ENCODE data around the gene ANKRD55.
"Not testable (repeated sequence)": the region's sequence is repeated elsewhere in the genome, so short reads cannot be mapped to it uniquely, and the experiment has no call there.

ANKRD55 gene

GRCh38 chr5:56157191-56157621 is 75.9 kb downstream of the ANKRD55 start:
- not testable (repeated sequence) for H3K9me3 ChIP-seq (ENCODE audit: control insufficient read depth in 2 of 2, low read length in 2 of 2); H3K4me3 ChIP-seq (ENCODE audit: low read length in 2 of 2); H3K27me3 ChIP-seq (ENCODE audit: control insufficient read depth in 1 of 2, insufficient read depth in 2 of 2, low read length in 2 of 2); H3K27ac ChIP-seq (ENCODE audit: low read length); H3K4me1 ChIP-seq (ENCODE audit: control insufficient read depth, insufficient read depth, low read length); H3K9ac ChIP-seq (ENCODE audit: low read length in 2 of 2); H3K36me3 ChIP-seq (ENCODE audit: control insufficient read depth in 2 of 2, insufficient read depth in 2 of 2, low read length in 2 of 2)

DNA sequence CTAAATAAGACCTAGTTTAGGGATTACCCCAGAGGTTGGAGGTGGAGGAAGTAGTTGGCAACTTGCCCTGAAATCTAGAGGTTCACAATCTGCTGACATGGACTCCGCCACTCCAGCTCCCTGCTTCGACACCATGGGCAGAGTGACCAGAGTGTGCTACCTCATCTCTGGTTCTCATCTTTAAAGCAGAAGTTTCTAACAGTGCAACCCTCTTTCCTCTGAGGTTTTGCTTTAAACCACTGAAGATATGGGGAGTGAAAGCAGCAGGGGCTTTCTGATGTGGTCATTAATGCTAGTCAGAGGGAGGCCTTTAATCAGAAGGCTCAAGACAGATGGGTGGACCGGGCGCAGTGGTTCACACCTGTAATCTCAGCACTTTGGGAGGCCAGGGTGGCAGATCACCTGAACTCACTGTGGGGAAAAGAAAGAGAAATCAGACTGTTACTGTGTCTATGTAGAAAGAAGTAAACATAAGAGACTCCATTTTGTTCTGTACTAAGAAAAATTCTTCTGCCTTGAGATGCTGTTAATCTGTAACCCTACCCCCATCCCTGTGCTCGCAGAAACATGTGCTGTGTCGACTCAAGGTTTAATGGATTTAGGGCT is 76.4 kb downstream of the ANKRD55 start:
- H3K27me3 ChIP-seq (ENCODE audit: control insufficient read depth in 1 of 2, insufficient read depth in 2 of 2, low read length in 2 of 2); H3K9ac ChIP-seq (ENCODE audit: low read length in 2 of 2); H3K4me1 ChIP-seq (ENCODE audit: control insufficient read depth, insufficient read depth, low read length); H3K4me3 ChIP-seq (ENCODE audit: low read length in 2 of 2); H3K9me3 ChIP-seq (ENCODE audit: control insufficient read depth in 2 of 2, low read length in 2 of 2); H3K36me3 ChIP-seq (ENCODE audit: control insufficient read depth in 2 of 2, insufficient read depth in 2 of 2, low read length in 2 of 2); H3K27ac ChIP-seq (ENCODE audit: low read length): not testable (repeated sequence)

DNA sequence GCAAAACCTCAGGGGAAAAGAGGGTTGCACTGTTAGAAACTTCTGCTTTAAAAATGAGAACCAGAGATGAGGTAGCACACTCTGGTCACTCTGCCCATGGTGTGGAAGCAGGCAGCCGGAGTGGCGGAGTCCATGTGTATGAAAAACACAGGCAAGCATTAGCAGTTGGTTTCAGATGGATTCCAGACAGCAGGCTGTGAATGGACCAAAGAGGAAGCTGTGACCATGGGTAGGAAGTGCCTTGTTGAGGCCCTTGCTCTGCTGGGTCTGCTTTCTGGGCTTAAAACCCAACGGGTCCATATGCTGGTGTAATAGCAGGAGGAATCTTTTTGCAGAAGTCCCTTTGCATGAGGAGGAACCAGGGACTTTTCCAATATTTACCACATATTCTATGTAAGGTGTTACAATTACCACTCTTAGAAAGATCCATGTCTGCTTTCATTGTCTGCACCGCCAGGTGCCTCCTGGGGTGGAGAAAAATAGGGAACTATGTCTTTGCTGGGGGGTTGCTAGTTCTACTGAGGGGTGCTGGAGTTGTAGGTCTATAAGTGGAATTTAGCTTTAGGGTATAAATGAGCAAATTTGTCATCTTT is 77.0 kb downstream of the ANKRD55 start:
- H3K9ac ChIP-seq (ENCODE audit: low read length in 2 of 2) = no peak overlapping the region
- H3K27ac ChIP-seq (ENCODE audit: low read length) = no peak overlapping the region
- no peaks in the 10 kb centered on the region for H3K27me3 ChIP-seq (ENCODE audit: control insufficient read depth in 1 of 2, insufficient read depth in 2 of 2, low read length in 2 of 2)
- no peaks in the 10 kb centered on the region for H3K36me3 ChIP-seq (ENCODE audit: control insufficient read depth in 2 of 2, insufficient read depth in 2 of 2, low read length in 2 of 2)
- H3K4me1 ChIP-seq (ENCODE audit: control insufficient read depth, insufficient read depth, low read length) = no peaks in the 10 kb centered on the region
- H3K4me3 ChIP-seq (ENCODE audit: low read length in 2 of 2) = no peak overlapping the region
- no peaks in the 10 kb centered on the region for H3K9me3 ChIP-seq (ENCODE audit: control insufficient read depth in 2 of 2, low read length in 2 of 2)

- Histone ChIP-seq H3K9me3 (ENCODE audit: control insufficient read depth in 2 of 2, low read length in 2 of 2) (no peaks in the 10 kb centered on the region), H3K27me3 (ENCODE audit: control insufficient read depth in 1 of 2, insufficient read depth in 2 of 2, low read length in 2 of 2) (no peaks in the 10 kb centered on the region), H3K36me3 (ENCODE audit: control insufficient read depth in 2 of 2, insufficient read depth in 2 of 2, low read length in 2 of 2) (no peaks in the 10 kb centered on the region), H3K27ac (ENCODE audit: low read length) (no peak overlapping the region), H3K4me3 (ENCODE audit: low read length in 2 of 2) (no peak overlapping the region), H3K9ac (ENCODE audit: low read length in 2 of 2) (no peak overlapping the region), H3K4me1 (ENCODE audit: control insufficient read depth, insufficient read depth, low read length) (no peaks in the 10 kb centered on the region)
Measured at GRCh38 chr5:56154732-56155484, 78.2 kb downstream of the ANKRD55 start.

GRCh38 chr5:56152437-56152836 is 80.7 kb downstream of the ANKRD55 start:
- H3K9ac ChIP-seq (ENCODE audit: low read length in 2 of 2) = no peak overlapping the region
- H3K4me3 ChIP-seq (ENCODE audit: low read length in 2 of 2) = no peak overlapping the region
- no peak overlapping the region for H3K27ac ChIP-seq (ENCODE audit: low read length)
- no peaks in the 10 kb centered on the region for H3K9me3 ChIP-seq (ENCODE audit: control insufficient read depth in 2 of 2, low read length in 2 of 2)
- no peaks in the 10 kb centered on the region for H3K27me3 ChIP-seq (ENCODE audit: control insufficient read depth in 1 of 2, insufficient read depth in 2 of 2, low read length in 2 of 2)
- H3K36me3 ChIP-seq (ENCODE audit: control insufficient read depth in 2 of 2, insufficient read depth in 2 of 2, low read length in 2 of 2) = no peaks in the 10 kb centered on the region
- H3K4me1 ChIP-seq (ENCODE audit: control insufficient read depth, insufficient read depth, low read length) = no peaks in the 10 kb centered on the region

- not testable (repeated sequence) for H3K27me3 ChIP-seq (ENCODE audit: control insufficient read depth in 1 of 2, insufficient read depth in 2 of 2, low read length in 2 of 2); H3K4me1 ChIP-seq (ENCODE audit: control insufficient read depth, insufficient read depth, low read length); H3K9me3 ChIP-seq (ENCODE audit: control insufficient read depth in 2 of 2, low read length in 2 of 2); H3K9ac ChIP-seq (ENCODE audit: low read length in 2 of 2); H3K27ac ChIP-seq (ENCODE audit: low read length); H3K36me3 ChIP-seq (ENCODE audit: control insufficient read depth in 2 of 2, insufficient read depth in 2 of 2, low read length in 2 of 2); H3K4me3 ChIP-seq (ENCODE audit: low read length in 2 of 2)
Measured at GRCh38 chr5:56150756-56151155, 82.4 kb downstream of the ANKRD55 start.

GRCh38 chr5:56148453-56148971 is 84.6 kb downstream of the ANKRD55 start:
- H3K4me3 ChIP-seq (ENCODE audit: low read length in 2 of 2) = no peak overlapping the region
- H3K4me1 ChIP-seq (ENCODE audit: control insufficient read depth, insufficient read depth, low read length) = no peaks in the 10 kb centered on the region
- H3K9ac ChIP-seq (ENCODE audit: low read length in 2 of 2) = no peak overlapping the region
- no peaks in the 10 kb centered on the region for H3K9me3 ChIP-seq (ENCODE audit: control insufficient read depth in 2 of 2, low read length in 2 of 2)
- no peak overlapping the region for H3K27ac ChIP-seq (ENCODE audit: low read length)
- H3K27me3 ChIP-seq (ENCODE audit: control insufficient read depth in 1 of 2, insufficient read depth in 2 of 2, low read length in 2 of 2) = no peaks in the 10 kb centered on the region
- no peaks in the 10 kb centered on the region for H3K36me3 ChIP-seq (ENCODE audit: control insufficient read depth in 2 of 2, insufficient read depth in 2 of 2, low read length in 2 of 2)

DNA sequence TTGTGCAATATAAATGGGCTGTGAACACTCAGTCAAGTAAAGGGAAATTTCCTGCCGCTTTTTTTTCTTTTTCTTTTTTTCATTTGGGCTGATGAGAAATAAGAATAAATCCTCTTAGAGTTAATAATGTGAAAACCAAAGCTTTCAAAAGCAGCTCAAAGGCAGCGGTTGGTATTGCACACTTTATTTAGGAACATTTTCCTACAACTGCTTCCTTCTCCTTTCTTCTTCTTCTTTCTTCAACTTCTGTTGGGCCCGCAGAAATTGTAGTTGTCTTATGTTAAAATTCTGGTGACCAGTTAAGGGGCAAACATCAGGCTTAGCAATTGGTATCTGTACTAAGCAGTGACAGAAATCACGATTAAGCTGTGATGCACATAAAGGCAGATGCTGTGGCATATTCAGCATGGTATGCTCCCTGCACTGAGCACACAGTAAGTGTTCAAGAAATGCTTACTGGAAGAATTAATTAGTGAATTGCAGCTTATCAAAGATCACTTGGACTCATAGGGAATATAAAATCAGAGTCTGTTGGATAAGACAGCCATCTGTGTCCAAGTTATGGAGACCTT is 85.4 kb downstream of the ANKRD55 start:
- Histone ChIP-seq H3K27ac (ENCODE audit: low read length) (no peak overlapping the region), H3K9me3 (ENCODE audit: control insufficient read depth in 2 of 2, low read length in 2 of 2) (no peaks in the 10 kb centered on the region), H3K36me3 (ENCODE audit: control insufficient read depth in 2 of 2, insufficient read depth in 2 of 2, low read length in 2 of 2) (no peaks in the 10 kb centered on the region), H3K27me3 (ENCODE audit: control insufficient read depth in 1 of 2, insufficient read depth in 2 of 2, low read length in 2 of 2) (no peaks in the 10 kb centered on the region), H3K4me3 (ENCODE audit: low read length in 2 of 2) (no peak overlapping the region), H3K4me1 (ENCODE audit: control insufficient read depth, insufficient read depth, low read length) (no peaks in the 10 kb centered on the region), H3K9ac (ENCODE audit: low read length in 2 of 2) (no peak overlapping the region)

- H3K9ac ChIP-seq (ENCODE audit: low read length in 2 of 2) = no peak overlapping the region
- no peaks in the 10 kb centered on the region for H3K36me3 ChIP-seq (ENCODE audit: control insufficient read depth in 2 of 2, insufficient read depth in 2 of 2, low read length in 2 of 2)
- H3K9me3 ChIP-seq (ENCODE audit: control insufficient read depth in 2 of 2, low read length in 2 of 2) = no peaks in the 10 kb centered on the region
- H3K4me3 ChIP-seq (ENCODE audit: low read length in 2 of 2) = no peak overlapping the region
- no peaks in the 10 kb centered on the region for H3K4me1 ChIP-seq (ENCODE audit: control insufficient read depth, insufficient read depth, low read length)
- H3K27ac ChIP-seq (ENCODE audit: low read length) = no peak overlapping the region
- no peaks in the 10 kb centered on the region for H3K27me3 ChIP-seq (ENCODE audit: control insufficient read depth in 1 of 2, insufficient read depth in 2 of 2, low read length in 2 of 2)
Measured at GRCh38 chr5:56147106-56147505, 86.0 kb downstream of the ANKRD55 start.

- no peaks in the 10 kb centered on the region for H3K27me3 ChIP-seq (ENCODE audit: control insufficient read depth in 1 of 2, insufficient read depth in 2 of 2, low read length in 2 of 2)
- no peaks in the 10 kb centered on the region for H3K4me1 ChIP-seq (ENCODE audit: control insufficient read depth, insufficient read depth, low read length)
- no peaks in the 10 kb centered on the region for H3K9me3 ChIP-seq (ENCODE audit: control insufficient read depth in 2 of 2, low read length in 2 of 2)
- no peak overlapping the region for H3K9ac ChIP-seq (ENCODE audit: low read length in 2 of 2)
- no peak overlapping the region for H3K27ac ChIP-seq (ENCODE audit: low read length)
- H3K4me3 ChIP-seq (ENCODE audit: low read length in 2 of 2) = no peak overlapping the region
- H3K36me3 ChIP-seq (ENCODE audit: control insufficient read depth in 2 of 2, insufficient read depth in 2 of 2, low read length in 2 of 2) = no peaks in the 10 kb centered on the region
Measured at GRCh38 chr5:56146674-56147073, 86.5 kb downstream of the ANKRD55 start.
